DMS53 (cell line): ENCODE measurements around the gene ZSCAN31.
A peak's percentile ranks its signal among the peaks of the same experiment; 100 is the strongest.

Source experiments
- DNase-seq: peaks from one replicate; lab custom pipeline; 2025; lab: John Stamatoyannopoulos, UW

ZSCAN31 gene

DNA sequence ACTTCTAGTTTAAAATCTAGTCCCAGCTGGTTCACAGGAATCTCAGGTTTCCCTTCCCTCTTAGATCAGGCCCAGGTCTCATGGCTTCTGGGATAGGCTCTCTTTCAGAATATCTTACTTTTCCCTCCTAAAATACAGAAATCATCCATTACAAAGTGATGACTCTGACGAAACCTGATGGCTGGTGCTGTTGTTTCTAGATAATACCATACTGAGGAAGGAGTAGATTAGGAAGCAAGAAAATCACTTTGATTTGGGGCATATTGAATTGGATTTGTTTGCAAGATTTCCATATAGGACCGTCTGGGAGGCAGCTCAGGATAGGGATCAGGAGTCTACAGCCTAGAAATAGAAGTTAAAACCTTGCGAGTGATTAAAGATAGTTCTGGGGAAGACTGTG lies 17.4 kb upstream of the ZSCAN31 start:
- peak; percentile 66 for DNase-seq

DNA sequence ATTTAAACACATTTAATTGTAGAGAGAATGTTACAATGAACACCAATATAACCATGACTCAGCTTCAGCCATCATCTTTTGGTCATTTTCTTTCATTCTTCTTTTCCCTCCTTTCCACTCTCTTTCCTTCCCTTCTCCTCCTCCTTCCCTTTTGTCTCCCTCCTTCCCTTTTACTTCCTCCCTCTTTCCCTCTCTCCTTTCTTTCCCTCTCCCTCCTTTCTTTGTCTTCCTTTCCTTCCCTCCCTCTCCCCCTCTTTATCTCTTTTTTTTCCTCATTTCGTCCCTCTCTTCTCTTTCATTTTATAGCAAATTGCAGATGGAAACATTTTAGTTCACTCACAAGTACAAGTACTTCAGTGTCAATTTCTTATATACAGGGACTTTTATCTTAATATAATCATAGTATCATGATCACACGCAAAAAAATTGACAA lies 15.6 kb upstream of the ZSCAN31 start:
- no peak for DNase-seq

DNA sequence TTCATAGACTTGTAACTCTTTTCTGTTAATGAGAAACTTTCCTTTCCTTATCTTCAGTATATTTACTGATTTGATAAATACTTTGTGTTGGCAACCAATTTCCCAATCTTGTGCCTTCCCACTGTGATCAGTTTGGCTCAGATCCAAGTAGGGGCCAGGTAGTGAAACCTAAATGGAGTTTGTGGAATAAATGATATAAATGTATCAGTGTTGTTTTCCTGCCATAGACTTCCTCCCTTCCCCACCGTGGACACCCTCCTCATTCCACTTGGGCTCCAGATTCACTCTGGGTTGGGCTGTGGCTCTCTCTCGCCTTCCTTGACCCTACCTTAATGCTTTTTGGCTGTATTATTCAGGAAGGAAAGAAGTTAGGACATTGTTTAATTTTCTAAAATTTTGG lies 15.1 kb upstream of the ZSCAN31 start:
- DNase-seq = peak; percentile 58

DNA sequence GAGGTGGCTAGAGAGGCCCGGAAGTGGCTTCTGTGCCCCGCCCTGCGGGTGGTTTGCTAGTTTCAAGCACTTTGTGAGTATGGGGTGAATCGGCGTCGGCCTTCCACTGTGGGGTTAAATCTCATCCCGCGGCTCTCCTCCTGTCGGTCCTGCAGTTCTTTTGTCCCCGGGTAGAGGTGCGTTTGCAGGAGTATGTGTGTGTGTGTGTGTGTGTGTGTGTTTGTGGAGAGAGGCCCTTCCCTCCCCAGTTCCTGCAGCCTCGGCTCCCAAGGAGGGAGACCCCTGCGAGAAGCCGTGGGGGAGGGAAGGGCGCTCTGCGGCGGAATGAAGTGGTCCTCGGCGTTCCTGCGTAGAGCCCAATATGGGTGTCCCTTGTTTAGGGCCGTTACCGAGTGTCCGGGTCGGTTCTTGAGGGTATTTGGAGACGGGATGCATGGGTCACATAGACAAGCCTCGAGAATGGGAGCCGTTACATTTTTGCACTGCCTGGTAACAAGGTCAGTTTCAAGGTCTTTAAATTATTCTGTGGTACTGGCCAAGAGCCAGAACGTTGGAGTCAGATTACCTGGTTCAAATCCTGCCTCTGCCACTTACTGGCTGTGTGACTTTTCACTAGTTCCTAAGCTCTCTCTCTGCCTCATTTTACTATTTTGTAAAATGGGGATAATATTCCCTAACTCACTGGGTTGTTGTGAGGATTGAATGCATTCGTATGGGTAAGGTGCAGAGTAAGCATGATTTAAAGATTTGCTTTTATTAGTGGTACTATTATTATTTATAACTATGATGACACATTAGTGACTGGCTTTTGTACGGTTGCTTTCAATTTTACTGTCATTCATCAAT lies 14.2 kb upstream of the ZSCAN31 start, which contains the start of gene ZKSCAN3:
Gene ZKSCAN3 (plus strand): TSS at position 56 of the 846 bp plus-strand sequence. CDS start 9,640 bp downstream, outside the sequence.
- DNase-seq = peak; percentile 97

DNA sequence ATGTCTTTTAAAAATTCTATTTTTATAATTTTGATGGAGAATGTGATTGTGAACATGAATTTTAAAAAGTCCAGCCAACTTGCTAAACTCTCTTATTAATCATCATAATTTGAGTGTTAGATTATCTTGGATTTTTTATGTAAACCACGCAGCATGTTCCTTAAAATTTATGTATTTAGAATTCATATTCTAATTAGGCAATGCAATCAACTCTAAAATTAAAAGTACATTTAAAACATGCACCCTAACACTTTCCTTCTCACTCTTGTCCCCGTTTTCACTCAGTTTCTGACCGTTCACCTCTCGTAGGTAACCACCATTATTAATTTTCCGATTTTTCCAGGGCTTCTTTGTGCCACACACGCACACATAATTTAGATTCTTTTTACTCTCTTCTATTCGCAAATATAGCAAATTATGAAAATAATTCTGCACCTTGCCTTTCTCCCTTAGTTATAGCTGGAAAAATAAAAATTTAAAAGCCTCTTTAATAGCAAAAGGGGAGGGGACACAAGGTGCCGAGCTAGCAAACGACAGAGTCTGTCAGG lies 13.5 kb upstream of the ZSCAN31 start:
- DNase-seq = no peak

DNA sequence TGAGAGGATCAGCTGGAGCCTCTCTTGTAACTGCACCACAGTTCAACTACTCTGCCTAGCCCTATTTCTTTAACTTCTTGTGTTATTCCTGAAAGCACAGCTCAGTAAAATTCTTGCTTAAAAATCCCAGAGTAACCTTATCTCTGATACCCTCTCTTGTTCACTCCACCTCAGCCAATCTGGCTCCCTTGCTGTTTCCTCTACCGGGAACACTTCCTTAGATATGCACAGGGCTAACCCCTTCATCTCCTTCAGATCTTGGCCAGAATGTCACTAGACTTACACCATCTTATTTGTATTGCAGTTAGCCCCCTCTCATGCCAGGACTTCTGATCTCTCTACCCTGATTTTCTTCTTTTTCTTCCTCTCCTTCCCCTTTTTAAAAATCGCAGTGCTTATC lies 11.2 kb upstream of the ZSCAN31 start:
- DNase-seq = no peak

DNA sequence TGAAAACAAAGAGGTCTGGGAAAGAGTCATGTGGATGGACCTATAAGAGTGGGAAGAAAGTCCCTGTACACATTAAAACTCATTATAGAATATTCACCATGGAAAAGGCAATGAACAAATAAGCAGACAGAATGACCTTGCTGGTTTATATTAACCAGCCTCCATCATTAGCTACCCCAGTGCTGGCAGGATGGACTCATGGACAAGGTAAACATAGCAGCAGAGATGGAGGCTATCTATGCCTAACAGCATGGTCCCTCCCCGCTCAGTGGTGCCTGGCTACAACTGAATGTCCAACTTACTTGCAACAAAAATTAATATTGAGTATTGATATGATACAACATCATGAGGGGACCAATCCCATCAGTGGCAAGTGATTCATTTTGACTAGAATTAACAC lies 9.3 kb upstream of the ZSCAN31 start:
- DNase-seq = no peak

DNA sequence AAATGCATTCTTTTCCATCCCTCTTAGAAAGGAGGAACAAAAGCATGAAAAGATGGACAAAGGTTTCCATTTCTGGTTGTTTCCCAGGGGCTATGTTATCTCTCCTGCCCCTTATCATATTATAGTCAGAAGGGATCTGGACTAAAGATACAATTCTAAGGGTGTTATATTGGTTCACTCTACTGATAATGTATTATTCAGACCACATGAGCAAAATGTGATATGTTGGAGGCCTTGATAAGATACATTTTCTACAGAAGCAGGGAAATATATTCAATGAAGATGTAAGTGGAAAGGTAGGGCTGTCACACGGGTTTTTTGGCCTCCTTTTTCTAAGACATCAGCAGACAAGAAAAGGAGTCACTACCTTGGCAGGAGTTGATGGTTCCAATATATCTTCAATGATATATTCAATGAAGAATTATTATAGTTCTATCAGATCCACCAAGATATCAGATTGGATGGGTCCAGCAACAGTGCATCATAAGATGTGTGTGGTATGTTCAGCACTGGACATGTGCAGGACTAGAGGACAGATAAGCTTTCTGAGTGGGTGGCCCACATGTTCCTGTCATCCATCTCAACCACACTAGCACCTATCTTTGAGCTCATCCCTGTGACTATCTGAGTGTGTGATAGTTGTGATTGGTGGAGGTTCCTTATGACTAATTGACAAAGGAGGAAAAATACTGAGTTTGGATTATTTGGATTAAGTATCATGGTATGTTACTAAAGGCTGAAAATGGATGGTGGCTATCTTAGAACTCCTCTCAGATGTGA lies 8.1 kb upstream of the ZSCAN31 start:
- DNase-seq = no peak

DNA sequence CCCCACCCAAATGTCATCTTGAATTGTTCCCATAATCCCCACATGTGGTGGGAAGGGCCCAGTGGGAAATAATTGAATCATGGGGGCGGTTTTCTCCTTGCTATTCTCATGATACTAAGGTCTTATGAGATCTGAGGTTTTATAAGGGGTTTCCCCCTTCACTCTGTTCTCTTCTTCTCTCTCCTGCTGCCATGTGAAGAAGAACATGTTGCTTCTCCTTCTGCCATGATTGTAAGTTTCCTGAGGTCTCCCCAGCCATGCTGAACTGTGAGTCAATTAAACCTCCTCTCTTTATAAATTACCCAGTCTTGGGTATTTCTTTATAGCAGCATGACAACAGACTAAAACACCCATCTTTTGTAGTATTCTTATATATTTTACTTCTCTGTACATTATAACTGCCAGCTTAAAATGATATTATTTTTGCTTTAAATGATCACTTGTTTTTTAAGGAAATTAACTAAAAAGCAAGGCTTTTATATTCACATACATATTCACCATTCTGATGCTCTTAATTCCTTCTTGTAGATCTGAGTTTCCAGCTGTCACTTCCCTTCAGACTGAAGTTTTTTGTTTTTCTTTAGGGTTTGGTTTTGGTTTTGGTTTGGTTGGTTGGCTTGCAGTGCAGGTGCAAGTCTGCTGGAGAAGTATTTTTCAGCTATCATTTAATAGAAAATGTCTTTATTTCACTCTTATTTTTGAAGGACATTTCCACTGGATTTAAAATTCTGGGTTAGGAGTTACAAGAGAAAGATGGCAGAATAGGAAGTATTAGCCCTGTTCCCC lies 4.6 kb upstream of the ZSCAN31 start:
- no peak for DNase-seq

DNA sequence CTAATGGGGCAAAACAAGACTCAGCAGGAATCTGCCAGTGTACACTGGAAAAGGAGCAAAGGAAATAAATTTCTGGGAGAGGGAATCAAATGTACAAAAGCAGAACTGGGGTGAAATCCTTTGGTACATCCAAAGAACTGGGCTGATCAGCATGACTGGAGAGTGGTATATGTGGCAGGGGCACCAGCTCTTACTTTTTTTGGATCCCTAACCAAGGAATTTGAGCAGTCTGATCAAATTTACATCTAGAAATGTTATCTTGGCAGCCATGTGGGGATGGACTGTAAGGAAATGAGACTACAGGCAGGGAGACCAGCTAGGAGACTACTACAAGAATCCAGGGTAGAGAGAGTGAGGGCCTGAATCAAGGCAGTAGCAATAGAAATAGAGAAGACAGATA lies 1.2 kb upstream of the ZSCAN31 start:
- peak; percentile 29 for DNase-seq

DNA sequence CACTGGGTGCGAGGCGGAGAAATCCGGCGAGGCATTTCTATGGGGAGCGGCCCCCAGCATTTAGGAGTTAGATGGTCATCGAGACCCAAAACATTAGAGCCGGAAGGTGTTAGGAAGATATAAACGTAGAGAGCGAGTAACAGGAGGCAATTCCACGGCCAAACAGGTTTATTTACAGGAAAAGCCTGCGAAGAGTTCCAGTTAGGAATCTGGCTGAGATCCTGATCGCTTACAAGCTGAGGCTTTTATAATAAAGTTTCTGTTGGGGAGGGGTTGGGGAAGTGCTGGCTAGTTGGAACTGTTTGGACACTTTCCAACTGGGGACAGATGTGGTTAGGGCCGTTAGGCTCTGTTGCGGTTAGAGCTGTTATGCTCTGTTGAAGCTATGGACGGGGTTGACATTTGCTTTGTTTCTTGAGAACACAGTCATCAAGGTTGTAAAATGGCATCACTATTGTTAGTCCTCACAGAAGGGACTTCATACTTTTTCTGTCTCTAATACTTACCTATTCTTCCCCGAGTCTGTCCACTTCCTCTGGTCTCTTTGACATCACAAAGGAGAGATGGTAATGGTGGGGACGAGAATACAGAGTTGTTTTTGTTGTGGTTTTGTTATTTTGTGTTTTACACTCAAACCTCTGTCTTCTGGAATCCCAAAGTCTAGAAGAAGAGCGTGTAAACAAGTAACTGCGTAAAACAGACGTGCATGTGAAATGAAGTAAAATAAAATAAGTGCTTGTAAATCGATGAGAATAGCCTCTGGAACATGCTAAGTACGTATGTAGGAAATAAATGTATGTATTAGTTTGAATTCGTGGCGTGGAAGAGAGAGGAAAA lies 554 bp upstream of the ZSCAN31 start:
- DNase-seq = peak; percentile 82

DNA sequence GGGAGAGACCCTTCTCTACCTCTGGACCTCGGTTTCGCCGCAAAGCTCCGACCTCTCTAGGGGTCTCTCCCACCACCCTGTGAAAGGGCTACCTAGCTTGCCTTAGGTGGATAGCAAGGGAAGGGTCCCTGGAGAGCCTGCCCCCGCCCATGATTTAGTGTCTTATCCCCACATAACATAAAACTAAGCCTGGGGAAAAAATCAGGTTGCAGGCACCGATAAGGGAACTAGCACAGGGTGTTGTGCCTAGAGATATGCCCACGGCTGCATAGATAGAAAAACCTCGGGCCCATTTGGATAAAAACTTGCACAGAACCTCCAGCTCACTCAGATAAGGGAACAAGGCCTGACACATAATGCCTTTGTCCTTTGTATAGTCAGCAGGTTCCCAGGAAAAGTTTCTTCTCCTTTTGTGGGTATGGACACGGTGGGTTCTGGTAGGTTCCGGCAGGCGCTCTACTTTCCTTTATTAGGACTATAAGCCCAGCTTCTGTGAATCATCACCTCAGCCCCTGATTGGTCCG lies 846 bp downstream of the ZSCAN31 start:
- no peak for DNase-seq

DNA sequence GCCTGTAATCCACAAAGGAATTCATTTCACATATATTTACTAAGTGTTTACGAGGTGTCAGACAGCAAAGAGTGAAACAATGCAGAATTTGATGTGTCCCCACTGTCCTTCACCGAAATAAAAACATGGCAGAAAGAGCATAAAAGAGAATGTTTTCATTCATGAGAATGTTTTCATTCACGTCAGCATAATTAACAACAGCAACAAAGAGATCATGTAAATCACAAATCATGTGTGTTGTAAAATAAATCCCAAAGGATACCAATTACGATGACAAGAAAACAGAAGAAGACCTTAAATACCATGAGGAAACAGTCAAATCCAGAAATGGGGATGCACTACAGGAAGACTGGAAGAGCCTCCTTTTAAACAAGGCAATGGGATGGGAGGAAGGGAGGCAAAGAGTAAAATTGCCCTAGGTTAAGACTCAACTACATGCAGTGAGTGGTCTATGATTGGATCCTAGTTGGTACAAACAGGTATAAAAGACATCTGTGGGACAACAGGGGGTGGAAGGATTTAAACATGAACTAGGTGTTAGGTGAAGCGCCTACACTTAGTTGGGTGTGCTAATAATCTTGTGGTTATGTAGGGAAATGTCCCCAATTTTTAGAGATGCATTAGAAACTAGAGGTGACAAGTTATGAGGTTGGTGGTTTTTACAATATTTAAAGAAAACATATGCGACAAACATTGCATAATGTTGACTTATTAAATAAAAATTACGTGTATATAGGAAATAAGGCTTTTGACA lies 1.5 kb downstream of the ZSCAN31 start:
- no peak for DNase-seq

DNA sequence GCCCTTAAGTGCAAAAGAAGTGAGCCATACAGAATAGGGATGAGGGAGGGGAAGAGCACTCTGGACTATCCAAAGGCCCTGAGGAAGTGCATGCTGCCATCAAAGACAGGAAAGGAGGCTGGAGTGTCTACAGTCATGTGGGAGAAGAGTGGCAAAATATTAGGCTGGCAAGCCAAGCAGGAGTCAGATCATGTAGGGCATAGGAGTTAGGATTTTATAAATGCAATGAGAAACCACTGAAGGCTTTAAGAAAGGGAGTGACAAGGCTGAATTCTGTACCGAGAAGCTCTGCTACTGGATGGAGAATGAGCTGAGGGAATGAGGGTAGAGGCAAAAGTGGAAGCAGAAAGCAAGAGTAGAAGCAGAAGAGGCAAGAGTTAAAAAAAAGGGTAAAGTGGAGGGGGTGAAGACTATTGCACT lies 2.3 kb downstream of the ZSCAN31 start:
- DNase-seq = no peak

DNA sequence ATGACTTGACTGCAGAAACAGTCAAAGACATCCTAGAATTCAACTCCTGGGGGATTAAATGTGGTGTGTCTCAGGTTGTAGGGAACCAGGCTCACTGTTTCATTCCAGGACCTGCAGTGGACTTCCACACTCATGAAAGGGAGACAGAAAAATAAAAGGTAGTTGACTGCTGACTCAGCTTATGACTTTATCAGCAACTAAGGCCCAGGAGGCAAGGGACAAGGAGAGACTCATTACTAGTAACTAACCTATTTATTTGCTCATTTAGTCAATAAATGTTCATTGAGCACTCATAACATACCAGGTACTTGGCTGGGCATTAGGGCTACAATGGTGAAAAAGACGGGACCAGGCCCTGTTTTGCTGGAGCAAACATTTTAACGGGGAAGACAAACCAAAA lies 2.9 kb downstream of the ZSCAN31 start:
- DNase-seq = no peak

DNA sequence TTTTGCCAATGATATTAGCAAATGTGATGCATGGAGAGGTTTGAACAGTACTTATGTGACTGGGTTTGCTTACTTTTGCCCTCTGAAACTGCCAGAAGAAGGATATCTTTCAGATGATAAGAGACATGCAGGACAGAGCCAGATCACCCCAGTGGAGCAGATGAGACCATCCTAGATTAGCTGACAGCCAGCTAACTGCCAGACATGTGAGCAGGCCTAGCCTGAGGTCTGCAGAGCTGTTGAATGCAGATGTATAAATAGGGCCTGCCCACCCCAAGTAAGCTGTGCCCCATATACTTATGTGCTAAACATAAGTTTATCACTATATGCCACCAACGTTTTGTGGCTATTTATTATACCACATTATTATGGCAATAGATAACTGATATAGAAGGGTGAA lies 5.9 kb downstream of the ZSCAN31 start:
- DNase-seq = no peak

DNA sequence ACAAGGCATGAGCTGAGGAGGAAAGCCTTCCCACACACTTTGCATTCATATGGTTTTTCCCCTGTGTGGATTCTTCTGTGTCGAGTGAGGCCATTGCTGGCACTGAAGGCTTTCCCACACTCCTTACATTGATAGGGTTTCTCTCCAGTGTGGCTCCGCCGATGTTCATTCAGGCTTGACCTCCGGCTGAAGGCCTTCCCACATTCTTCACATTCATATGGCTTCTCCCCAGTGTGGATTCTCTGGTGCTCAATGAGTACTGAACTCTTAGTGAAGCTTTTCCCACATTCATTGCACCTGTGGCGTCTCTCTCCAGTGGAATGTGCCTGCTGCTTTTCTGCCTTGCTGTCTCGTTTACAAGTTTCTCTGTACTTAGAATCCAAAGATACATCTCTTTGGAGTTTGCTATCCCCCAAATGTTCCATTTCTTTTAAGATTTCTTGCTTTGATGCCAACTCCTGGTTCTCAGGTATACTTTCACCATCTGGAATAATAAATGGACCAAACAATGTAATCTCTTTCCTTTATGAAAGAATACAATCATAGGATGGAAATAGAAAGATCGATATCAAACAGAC lies 9.5 kb downstream of the ZSCAN31 start:
- DNase-seq = no peak

DNA sequence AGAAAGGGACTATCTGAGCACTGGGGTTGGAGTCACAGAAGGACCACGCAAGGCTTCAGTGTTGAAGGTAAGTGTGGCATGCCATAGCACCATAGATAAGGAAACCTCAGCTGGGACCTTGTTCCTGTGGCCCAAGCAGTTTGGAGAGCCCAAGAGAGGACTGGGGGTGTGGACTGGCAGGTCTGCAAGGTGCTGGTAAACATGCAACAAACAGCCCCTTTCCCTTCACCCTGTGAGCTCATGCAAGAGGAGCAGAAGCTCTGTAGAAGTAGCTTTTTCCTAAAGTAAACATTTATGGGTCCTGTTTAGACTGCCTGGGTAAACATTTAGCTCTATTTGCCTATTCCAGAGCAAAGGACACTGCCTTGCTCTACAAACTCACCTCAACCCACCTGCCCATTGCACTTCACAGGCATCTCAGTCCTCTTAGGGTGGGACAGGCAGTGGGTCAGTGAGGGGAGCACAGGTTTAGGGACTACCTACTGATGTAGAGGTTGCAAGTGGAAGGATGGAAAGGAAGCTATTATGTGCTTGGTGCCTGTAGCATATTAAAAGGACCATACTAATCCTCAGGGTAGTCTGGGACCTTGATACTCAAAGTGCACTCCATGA lies 12.0 kb downstream of the ZSCAN31 start:
- DNase-seq = peak; percentile 86

DNA sequence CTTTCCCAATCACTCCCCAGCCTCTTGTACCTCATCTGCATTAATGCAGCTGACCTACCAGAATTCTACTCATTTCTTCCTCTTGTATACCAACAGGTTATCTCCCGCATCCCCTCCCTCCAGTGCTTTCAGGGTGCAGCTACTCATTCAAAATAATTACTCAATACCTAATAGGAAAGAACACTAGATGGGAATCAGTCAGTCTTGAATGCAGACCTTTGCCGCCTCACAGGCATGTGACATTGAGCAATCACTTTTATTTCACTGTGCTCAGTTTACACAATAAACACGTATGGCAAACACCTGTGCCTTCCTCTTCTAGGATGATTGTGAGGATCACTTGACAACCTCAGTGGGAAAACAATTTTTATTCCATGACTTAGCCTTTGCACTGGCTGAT lies 13.3 kb downstream of the ZSCAN31 start:
- peak; percentile 66 for DNase-seq
